Tibial nerve (tissue), 4 donors: ENCODE results near the gene TAS2R30. TPM values are rescaled to one million over a fixed set of nuclear protein-coding genes. Genes with fewer than 3 reads are reported as not detected.
"Not testable (repeated sequence)": the region's sequence is repeated elsewhere in the genome, so short reads cannot be mapped to it uniquely, and the experiment has no call there.

Experiments used
- DNase-seq, 2 donors: peaks; one replicate each; pipeline ENCODE4 v3.0.0-alpha.2; 2019; ENCODE audit warnings: low spot score in 2 of 2
- H3K27ac ChIP-seq, 4 donors: fragments of 200-600 bp; sonication (generic) in 3 of 4; one replicate each; pipeline ENCODE4 v1.5.1; 2017 to 2019; ENCODE audit warnings: mild to moderate bottlenecking in 1 of 4
- H3K27me3 ChIP-seq, 2 donors: fragments of 200-600 bp; sonication (generic) in 1 of 2; one replicate each; pipeline versions ENCODE4 v1.5.1 to v1.6.0; 2017 to 2019
- H3K36me3 ChIP-seq, 3 donors: fragments of 200-600 bp; sonication (generic); one replicate each; pipeline ENCODE4 v1.5.1; 2018 to 2019
- H3K4me1 ChIP-seq, 4 donors: fragments of 200-600 bp; sonication (generic) in 3 of 4; one replicate each; pipeline ENCODE4 v1.5.1; 2017 to 2019
- H3K4me3 ChIP-seq, 4 donors: fragments of 200-600 bp; sonication (generic) in 3 of 4; one replicate each; pipeline ENCODE4 v1.5.1; 2017 to 2019; ENCODE audit warnings: mild to moderate bottlenecking in 1 of 4, moderate library complexity in 1 of 4
- H3K9me3 ChIP-seq, 4 donors: fragments of 200-600 bp; sonication (generic) in 3 of 4; one replicate each; pipeline ENCODE4 v1.5.1; 2017 to 2019
- EP300 ChIP-seq, 2 donors: sonication (generic); formaldehyde crosslinking; IDR thresholded peaks; one replicate each; pipeline ENCODE4 v1.6.1; 2017; ENCODE audit warnings: antibody characterized with exemption in 2 of 2, mild to moderate bottlenecking in 1 of 2
- POLR2A ChIP-seq, 2 donors: fragments of 450-650 bp; IDR thresholded peaks; one replicate each; pipeline ENCODE4 v1.6.1; 2017; ENCODE audit warnings: antibody characterized with exemption in 2 of 2, mild to moderate bottlenecking in 2 of 2, moderate library complexity in 2 of 2
- WGBS, 2 donors: methylation state at CpG; one replicate each; pipeline ENCODE4 v1.1.5; 2018; 5-methylcytosine and 5-hydroxymethylcytosine counted together
- total RNA-seq, 4 donors: library from RNA; depleted of rRNA; stranded (reverse); fragments of >200 nt; gene quantifications; one replicate each; pipeline ENCODE4 v1.1.0, GENCODE V29; 2016
- TF ChIP-seq, protein P1 (sequence below), 5 experiments: fragments of 200-600 bp in 3 of 5; fragments of 450-650 bp in 2 of 5; sonication (generic) in 3 of 5; IDR thresholded peaks; one replicate each; pipeline ENCODE4 v1.5.1; 2016 to 2019; ENCODE audit warnings: antibody characterized with exemption in 5 of 5, mild to moderate bottlenecking in 3 of 5, moderate library complexity in 2 of 5

Gene TAS2R30
- total RNA-seq, 4 donors from 2014 or later = 4.9 to 9.0 (median 6.3) TPM

DNA sequence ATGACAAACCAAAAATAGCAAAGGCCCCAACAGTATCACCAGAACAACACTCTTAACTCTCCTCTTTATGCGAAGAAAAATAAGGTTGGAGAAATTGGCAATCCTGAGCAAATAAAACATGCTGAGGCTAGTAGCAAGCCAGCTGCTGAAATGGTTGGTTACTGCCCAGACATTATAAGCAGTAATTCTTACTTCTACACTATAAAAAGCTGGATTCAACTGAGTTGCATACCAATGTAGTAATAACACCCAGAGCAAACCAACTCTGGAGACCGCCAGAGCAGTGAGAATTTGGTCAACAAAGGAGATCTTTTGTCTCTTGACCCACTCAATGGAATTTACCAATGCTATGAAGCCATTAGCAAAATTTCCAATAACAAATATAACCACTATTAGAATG is 628 bp downstream of the TAS2R30 start:
- no peaks in the 10 kb centered on the region for H3K27me3 ChIP-seq
- H3K27ac ChIP-seq = peak overlapping the region in 1 of 4 donors; percentile 28
- peaks cover 0 to 32% (median 0%) of the 10 kb centered on the region in 4 donors for H3K4me1 ChIP-seq
- DNase-seq = no peak
- H3K36me3 ChIP-seq = peaks cover 0 to 4% (median 0%) of the 10 kb centered on the region in 3 donors
- TF ChIP-seq POLR2A (IDR thresholded peaks at IDR 0.05) (no peak), EP300 (IDR thresholded peaks at IDR 0.05) (no peak)
- TF ChIP-seq, protein P1, sequence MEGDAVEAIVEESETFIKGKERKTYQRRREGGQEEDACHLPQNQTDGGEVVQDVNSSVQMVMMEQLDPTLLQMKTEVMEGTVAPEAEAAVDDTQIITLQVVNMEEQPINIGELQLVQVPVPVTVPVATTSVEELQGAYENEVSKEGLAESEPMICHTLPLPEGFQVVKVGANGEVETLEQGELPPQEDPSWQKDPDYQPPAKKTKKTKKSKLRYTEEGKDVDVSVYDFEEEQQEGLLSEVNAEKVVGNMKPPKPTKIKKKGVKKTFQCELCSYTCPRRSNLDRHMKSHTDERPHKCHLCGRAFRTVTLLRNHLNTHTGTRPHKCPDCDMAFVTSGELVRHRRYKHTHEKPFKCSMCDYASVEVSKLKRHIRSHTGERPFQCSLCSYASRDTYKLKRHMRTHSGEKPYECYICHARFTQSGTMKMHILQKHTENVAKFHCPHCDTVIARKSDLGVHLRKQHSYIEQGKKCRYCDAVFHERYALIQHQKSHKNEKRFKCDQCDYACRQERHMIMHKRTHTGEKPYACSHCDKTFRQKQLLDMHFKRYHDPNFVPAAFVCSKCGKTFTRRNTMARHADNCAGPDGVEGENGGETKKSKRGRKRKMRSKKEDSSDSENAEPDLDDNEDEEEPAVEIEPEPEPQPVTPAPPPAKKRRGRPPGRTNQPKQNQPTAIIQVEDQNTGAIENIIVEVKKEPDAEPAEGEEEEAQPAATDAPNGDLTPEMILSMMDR (IDR thresholded peaks at IDR 0.05) = no peak
- H3K9me3 ChIP-seq = no peaks in the 10 kb centered on the region
- H3K4me3 ChIP-seq = no peak overlapping the region
- 39 to 59% methylated on average over 2 of the region's 2 CpGs for WGBS, 2 donors

DNA sequence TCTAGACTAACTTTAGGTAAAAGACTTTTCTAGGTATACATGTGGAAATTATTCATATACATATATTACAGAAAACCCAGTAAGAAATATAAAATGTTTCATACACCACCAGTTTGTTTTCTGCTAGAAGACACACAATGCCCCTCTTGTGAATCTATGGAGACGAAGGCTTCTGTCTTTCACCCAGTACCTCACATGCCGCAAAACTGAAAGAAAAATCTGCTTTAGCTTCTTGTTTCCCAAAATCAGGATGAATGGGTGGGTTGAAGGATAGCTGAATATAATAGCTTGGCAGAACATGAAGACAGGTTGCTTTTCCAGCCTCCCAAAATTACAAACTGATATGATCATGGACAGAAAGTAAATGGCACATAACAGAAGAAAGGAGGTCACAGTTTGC is 1.3 kb downstream of the TAS2R30 start:
- 59 to 70% methylated on average over 2 of the region's 2 CpGs for WGBS, 2 donors
- no peaks in the 10 kb centered on the region for H3K9me3 ChIP-seq

GRCh38 chr12:11130999-11131398 is 3.4 kb downstream of the TAS2R30 start:
- H3K4me1 ChIP-seq = peaks cover 0 to 32% (median 0%) of the 10 kb centered on the region in 4 donors
- no peaks in the 10 kb centered on the region for H3K9me3 ChIP-seq
- no peaks in the 10 kb centered on the region for H3K27me3 ChIP-seq
- no peak for TF ChIP-seq POLR2A (IDR thresholded peaks at IDR 0.05)
- no peak for TF ChIP-seq EP300 (IDR thresholded peaks at IDR 0.05)
- TF ChIP-seq, protein P1 (IDR thresholded peaks at IDR 0.05) = no peak
- WGBS, 2 donors = 54 to 56% methylated on average over 2 of the region's 2 CpGs
- no peak for DNase-seq
- peaks cover 0 to 10% (median 0%) of the 10 kb centered on the region in 3 donors for H3K36me3 ChIP-seq
- no peak overlapping the region for H3K4me3 ChIP-seq
- no peak overlapping the region for H3K27ac ChIP-seq

More for the DNA sequence above, 1.3 kb downstream of the TAS2R30 start:
- H3K27ac ChIP-seq = no peak overlapping the region
- peaks cover 0 to 10% (median 0%) of the 10 kb centered on the region in 3 donors for H3K36me3 ChIP-seq
- H3K4me1 ChIP-seq = peaks cover 0 to 32% (median 0%) of the 10 kb centered on the region in 4 donors
- DNase-seq = no peak
- TF ChIP-seq, protein P1 (IDR thresholded peaks at IDR 0.05) = no peak
- TF ChIP-seq EP300 (IDR thresholded peaks at IDR 0.05) (no peak), POLR2A (IDR thresholded peaks at IDR 0.05) (no peak)
- H3K4me3 ChIP-seq = no peak overlapping the region
- H3K27me3 ChIP-seq = no peaks in the 10 kb centered on the region

GRCh38 chr12:11130382-11130781 is 4.1 kb downstream of the TAS2R30 start:
- no peak for DNase-seq
- Histone ChIP-seq H3K36me3 (peaks cover 0 to 10% (median 0%) of the 10 kb centered on the region in 3 donors), H3K4me3 (no peak overlapping the region), H3K9me3 (no peaks in the 10 kb centered on the region), H3K27me3 (no peaks in the 10 kb centered on the region), H3K27ac (no peak overlapping the region), H3K4me1 (peaks cover 0 to 32% (median 0%) of the 10 kb centered on the region in 4 donors)
- WGBS, 2 donors = 73 to 89% methylated on average over 3 of the region's 3 CpGs
- TF ChIP-seq POLR2A (IDR thresholded peaks at IDR 0.05) (no peak), EP300 (IDR thresholded peaks at IDR 0.05) (no peak)
- TF ChIP-seq, protein P1 (IDR thresholded peaks at IDR 0.05) = no peak

DNA sequence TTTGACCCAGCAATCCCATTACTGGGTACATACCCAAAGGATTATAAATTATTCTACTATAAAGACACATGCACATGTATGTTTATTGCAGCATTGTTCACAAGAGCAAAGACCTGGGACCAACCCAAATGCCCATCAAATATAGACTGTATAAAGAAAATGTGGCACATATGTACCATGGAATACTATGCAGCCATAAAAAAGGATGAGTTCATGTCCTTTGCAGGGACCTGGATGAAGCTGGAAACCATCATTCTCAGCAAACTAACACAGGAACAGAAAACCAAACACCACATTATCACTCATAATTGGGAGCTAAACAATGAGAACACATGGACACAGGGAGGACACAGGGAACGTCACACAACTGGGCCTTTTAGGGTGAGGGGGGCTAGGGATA is 20.3 kb downstream of the TAS2R30 start:
- Histone ChIP-seq H3K9me3 (peaks cover 0 to 49% (median 11%) of the 10 kb centered on the region in 4 donors), H3K36me3 (peaks cover 0 to 51% (median 0%) of the 10 kb centered on the region in 3 donors)
- not testable (repeated sequence) for H3K27ac ChIP-seq, H3K27me3 ChIP-seq, H3K4me3 ChIP-seq, DNase-seq, H3K4me1 ChIP-seq
- 95 to 100% methylated on average over 1 of the region's 1 CpG for WGBS, 2 donors

GRCh38 chr12:11111213-11111612 is 23.2 kb downstream of the TAS2R30 start:
- H3K27ac ChIP-seq, DNase-seq, H3K27me3 ChIP-seq, H3K4me3 ChIP-seq, H3K4me1 ChIP-seq: not testable (repeated sequence)
- WGBS, 2 donors = 88 to 95% methylated on average over 1 of the region's 1 CpG
- Histone ChIP-seq H3K36me3 (peaks cover 0 to 55% (median 0%) of the 10 kb centered on the region in 3 donors), H3K9me3 (peaks cover 0 to 42% (median 9%) of the 10 kb centered on the region in 4 donors)
